Ascending aorta (tissue), 2 donors: ENCODE results near the gene P2RX3. TPM values are rescaled to one million over a fixed set of nuclear protein-coding genes. Genes with fewer than 3 reads are reported as not detected.

Source experiments
- DNase-seq, 2 donors: peaks; one replicate each; pipeline ENCODE4 v3.0.0-alpha.2; 2019; ENCODE audit warnings: low spot score in 2 of 2
- H3K27ac ChIP-seq, 2 donors: fragments of 200-600 bp; sonication (generic); one replicate each; pipeline ENCODE4 v1.5.1; 2016 to 2017; ENCODE audit warnings: mild to moderate bottlenecking in 1 of 2
- H3K27me3 ChIP-seq: fragments of 200-600 bp; sonication (generic); one replicate; pipeline ENCODE4 v1.5.1; 2017
- H3K36me3 ChIP-seq, 2 donors: fragments of 200-600 bp; sonication (generic); one replicate each; pipeline ENCODE4 v1.5.1; 2016
- H3K4me1 ChIP-seq, 2 donors: fragments of 200-600 bp; sonication (generic); one replicate each; pipeline ENCODE4 v1.5.1; 2016 to 2017; ENCODE audit warnings: mild to moderate bottlenecking in 1 of 2
- H3K4me3 ChIP-seq, 2 donors: fragments of 200-600 bp; sonication (generic); one replicate each; pipeline ENCODE4 v1.5.1; 2016 to 2017; ENCODE audit warnings: mild to moderate bottlenecking in 1 of 2
- H3K9me3 ChIP-seq, 2 donors: fragments of 200-600 bp; sonication (generic); one replicate each; pipeline ENCODE4 v1.5.1; 2016
- intact Hi-C: fragments of 100-400 bp; cut with DNase I; formaldehyde crosslinking; loops from one replicate; pipeline ENCODE4 v1.15.1; 2023
- total RNA-seq: library from RNA; depleted of rRNA; stranded (reverse); fragments of >200 nt; gene quantifications from one replicate; pipeline ENCODE4 v1.1.0, GENCODE V29; 2016
- TF ChIP-seq, protein P1 (sequence below), 3 experiments: fragments of 200-600 bp in 2 of 3; fragments of 450-650 bp in 1 of 3; sonication (generic) in 2 of 3; IDR thresholded peaks; one replicate each; pipeline ENCODE4 v1.5.1; 2016 to 2019; ENCODE audit warnings: antibody characterized with exemption in 3 of 3, mild to moderate bottlenecking in 1 of 3, moderate library complexity in 1 of 3

The P2RX3 gene
- total RNA-seq, 1 donor from 2014 or later = not detected

DNA sequence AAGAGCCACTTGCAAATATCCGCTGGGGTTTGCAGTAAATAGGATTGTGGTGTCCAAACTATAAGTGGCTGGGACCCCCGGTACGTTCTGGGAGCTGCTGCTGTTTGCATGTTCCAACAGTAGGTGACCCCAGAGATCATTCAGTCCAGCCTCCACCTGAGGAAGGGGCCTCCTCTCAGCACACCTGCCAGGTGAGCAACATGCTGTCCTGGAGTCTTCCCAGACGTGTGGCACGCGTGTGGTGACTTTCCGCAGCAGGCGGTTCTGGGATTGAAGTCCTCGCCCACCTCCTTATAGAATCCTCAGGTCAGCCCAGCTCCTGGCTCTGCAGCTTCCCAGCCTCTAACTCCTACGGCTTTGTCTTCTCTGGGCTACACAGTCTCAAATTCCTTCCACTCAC lies 6.7 kb downstream of the P2RX3 start:
- intact Hi-C loops = loop anchor here (5.0 kb wide), 3 partner anchors 137 to 503 kb away; no protein-coding TSS in a partner anchor
- no peak for DNase-seq
- no peaks in the 10 kb centered on the region for H3K27me3 ChIP-seq

DNA sequence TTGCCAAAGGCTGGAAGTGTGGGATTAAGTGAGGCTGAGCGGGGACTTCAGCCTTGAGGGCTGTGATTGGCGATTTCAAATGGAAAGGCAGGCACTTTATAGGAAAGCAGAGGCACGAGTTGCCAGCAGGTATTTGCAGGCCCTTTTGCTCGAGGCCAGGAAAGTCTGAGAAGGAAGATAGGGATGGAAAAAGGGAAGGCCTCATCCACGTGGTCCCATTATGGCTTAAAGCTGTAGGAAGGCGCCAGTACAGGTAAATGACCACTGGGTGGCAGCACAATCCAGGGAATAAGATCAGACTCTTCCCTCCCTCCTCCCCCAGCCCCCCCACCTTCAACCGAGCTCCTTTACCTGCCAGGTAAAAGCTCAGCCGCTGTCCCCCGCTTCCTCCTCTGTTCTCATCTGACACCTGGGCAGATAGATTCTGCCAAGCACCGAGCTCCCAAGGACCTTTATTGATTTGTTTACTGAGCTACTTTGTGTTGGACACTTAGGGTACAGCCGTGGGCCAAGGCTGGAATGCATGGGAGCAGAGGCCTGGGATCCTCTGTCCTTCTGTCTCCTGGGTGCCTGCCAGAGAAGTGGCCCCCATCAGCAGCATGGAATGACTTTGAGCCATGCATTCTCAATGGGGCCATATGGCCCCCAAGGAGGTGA lies 7.5 kb downstream of the P2RX3 start:
- intact Hi-C loops = loop anchor here (5.0 kb wide), 3 partner anchors 137 to 503 kb away; no protein-coding TSS in a partner anchor
- no peaks in the 10 kb centered on the region for H3K4me1 ChIP-seq
- no peak overlapping the region for H3K4me3 ChIP-seq
- no peaks in the 10 kb centered on the region for H3K9me3 ChIP-seq
- DNase-seq = peak in 1 of 2 donors; percentile 82
- H3K27me3 ChIP-seq = no peaks in the 10 kb centered on the region
- H3K36me3 ChIP-seq = no peaks in the 10 kb centered on the region
- TF ChIP-seq, protein P1, sequence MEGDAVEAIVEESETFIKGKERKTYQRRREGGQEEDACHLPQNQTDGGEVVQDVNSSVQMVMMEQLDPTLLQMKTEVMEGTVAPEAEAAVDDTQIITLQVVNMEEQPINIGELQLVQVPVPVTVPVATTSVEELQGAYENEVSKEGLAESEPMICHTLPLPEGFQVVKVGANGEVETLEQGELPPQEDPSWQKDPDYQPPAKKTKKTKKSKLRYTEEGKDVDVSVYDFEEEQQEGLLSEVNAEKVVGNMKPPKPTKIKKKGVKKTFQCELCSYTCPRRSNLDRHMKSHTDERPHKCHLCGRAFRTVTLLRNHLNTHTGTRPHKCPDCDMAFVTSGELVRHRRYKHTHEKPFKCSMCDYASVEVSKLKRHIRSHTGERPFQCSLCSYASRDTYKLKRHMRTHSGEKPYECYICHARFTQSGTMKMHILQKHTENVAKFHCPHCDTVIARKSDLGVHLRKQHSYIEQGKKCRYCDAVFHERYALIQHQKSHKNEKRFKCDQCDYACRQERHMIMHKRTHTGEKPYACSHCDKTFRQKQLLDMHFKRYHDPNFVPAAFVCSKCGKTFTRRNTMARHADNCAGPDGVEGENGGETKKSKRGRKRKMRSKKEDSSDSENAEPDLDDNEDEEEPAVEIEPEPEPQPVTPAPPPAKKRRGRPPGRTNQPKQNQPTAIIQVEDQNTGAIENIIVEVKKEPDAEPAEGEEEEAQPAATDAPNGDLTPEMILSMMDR (IDR thresholded peaks at IDR 0.05) = peak; percentile 49 to 79 (median 64)
- H3K27ac ChIP-seq = no peak overlapping the region

More for the DNA sequence above, 6.7 kb downstream of the P2RX3 start:
- TF ChIP-seq, protein P1 (IDR thresholded peaks at IDR 0.05) = no peak
- Histone ChIP-seq H3K4me3 (no peak overlapping the region), H3K27ac (no peak overlapping the region), H3K9me3 (no peaks in the 10 kb centered on the region), H3K36me3 (no peaks in the 10 kb centered on the region), H3K4me1 (no peaks in the 10 kb centered on the region)

DNA sequence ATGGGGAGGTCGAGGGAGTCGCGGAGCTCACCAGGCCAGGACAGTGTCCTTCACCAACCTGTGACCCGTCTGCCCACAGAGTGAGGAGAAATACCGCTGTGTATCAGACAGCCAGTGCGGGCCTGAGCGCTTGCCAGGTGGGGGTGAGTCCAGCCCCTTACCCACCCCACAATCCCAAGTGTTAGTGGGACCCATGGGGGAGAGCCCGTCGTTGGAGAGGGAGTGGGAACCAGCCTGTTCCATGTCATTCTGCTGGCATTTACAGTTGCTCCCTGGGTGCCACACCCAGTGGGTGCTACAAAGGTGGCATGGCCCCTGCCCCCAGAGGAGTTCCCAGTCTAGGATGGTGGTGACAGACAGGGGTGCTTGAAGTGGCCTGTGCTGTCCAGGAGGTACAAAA lies 9.2 kb downstream of the P2RX3 start:
- H3K4me3 ChIP-seq = no peak overlapping the region
- DNase-seq = no peak
- H3K4me1 ChIP-seq = no peaks in the 10 kb centered on the region
- intact Hi-C loops = loop anchor here (5.0 kb wide), 3 partner anchors 135 to 505 kb away; no protein-coding TSS in a partner anchor
- no peaks in the 10 kb centered on the region for H3K27me3 ChIP-seq
- TF ChIP-seq, protein P1 (IDR thresholded peaks at IDR 0.05) = no peak
- no peak overlapping the region for H3K27ac ChIP-seq
- no peaks in the 10 kb centered on the region for H3K9me3 ChIP-seq
- H3K36me3 ChIP-seq = no peaks in the 10 kb centered on the region

DNA sequence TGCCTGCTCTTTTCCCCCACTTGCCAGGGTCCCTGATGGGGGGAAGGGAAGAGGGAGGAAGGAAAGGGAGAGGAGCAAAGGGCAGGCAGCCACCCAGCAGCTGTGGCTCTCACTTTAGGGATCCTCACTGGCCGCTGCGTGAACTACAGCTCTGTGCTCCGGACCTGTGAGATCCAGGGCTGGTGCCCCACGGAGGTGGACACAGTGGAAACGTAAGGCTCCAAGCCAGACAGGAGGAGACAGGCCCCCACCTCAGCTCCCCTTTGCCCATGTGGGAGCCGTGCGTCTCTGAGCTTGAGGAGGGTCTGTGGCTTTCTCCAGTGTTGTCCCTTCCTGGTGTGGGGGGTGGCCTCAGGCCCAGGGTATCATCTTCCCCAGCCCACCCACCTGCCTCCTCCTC lies 9.9 kb downstream of the P2RX3 start:
- Histone ChIP-seq H3K36me3 (no peaks in the 10 kb centered on the region), H3K27me3 (no peaks in the 10 kb centered on the region), H3K27ac (no peak overlapping the region), H3K4me3 (no peak overlapping the region), H3K4me1 (no peaks in the 10 kb centered on the region), H3K9me3 (no peaks in the 10 kb centered on the region)
- TF ChIP-seq, protein P1 (IDR thresholded peaks at IDR 0.05) = no peak
- no peak for DNase-seq
- intact Hi-C loops = loop anchor here (5.0 kb wide), 3 partner anchors 134 to 506 kb away; no protein-coding TSS in a partner anchor

DNA sequence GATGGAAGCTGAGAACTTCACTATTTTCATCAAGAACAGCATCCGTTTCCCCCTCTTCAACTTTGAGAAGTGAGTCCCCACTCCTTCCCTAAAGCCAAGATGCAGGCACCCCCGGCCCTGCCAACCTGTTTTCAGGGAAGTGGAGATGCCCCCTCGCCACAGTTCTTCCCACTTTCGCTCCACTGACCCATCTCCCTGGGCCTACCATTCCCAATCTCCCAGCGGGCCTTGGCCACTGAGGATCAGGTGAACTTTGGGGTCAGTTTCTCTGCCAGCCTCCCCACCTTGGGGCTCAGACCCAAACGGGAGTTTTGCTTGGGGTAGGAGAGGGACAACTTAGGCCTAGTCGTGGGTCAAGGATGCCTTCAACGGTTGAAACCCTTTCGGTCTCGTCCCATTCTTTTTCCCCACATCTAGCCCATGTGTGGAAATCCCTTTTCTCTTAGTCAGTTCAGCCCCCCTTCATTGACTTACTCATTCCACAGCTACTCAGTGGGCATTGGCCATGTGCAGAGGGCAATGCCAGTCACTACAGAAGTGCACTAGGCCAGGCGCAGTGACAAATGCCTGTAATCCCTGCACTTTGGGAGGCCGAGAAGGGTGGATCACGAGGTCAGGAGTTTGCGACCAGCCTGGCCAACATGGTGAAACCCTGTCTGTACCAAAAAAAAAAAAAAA lies 10.6 kb downstream of the P2RX3 start:
- Histone ChIP-seq H3K36me3 (no peaks in the 10 kb centered on the region), H3K27ac (no peak overlapping the region), H3K4me1 (no peaks in the 10 kb centered on the region), H3K9me3 (no peaks in the 10 kb centered on the region), H3K27me3 (no peaks in the 10 kb centered on the region), H3K4me3 (no peak overlapping the region)
- intact Hi-C loops = loop anchor here (5.0 kb wide), 3 partner anchors 134 to 506 kb away; no protein-coding TSS in a partner anchor
- TF ChIP-seq, protein P1 (IDR thresholded peaks at IDR 0.05) = no peak
- no peak for DNase-seq
